ENCODE data around the gene NUDT8. TPM values are rescaled to one million over a fixed set of nuclear protein-coding genes. Genes with fewer than 3 reads are reported as not detected.
A peak's percentile ranks its signal among the peaks of the same experiment; 100 is the strongest.

Gene NUDT8
- total and polyA plus RNA-seq, 9 of the 15 experiments (the other 6 are each of a cell fraction or from before 2014, with no cell fraction given) = 0.23 to 27.8 (median 5.0) TPM

GRCh38 chr11:67600324-67601029 is 29.3 kb downstream of the NUDT8 start (continued):
- TF ChIP-seq NCOR1 (IDR thresholded peaks at IDR 0.05) (peak; percentile 82), ZNF347 (CRISPR knock-in tag; IDR thresholded peaks at IDR 0.05; ENCODE audit: low read depth) (no peak), ZNF699 (CRISPR knock-in tag; IDR thresholded peaks at IDR 0.05; ENCODE audit: insufficient replicate concordance) (no peak), ZNF184 (CRISPR knock-in tag; IDR thresholded peaks at IDR 0.05) (no peak), ZFP36 (IDR thresholded peaks at IDR 0.05; ENCODE audit: low read depth, low read length, partially characterized antibody) (no peak), SFPQ (IDR thresholded peaks at IDR 0.05; ENCODE audit: low read depth, low read length) (no peak), SOX6 (IDR thresholded peaks at IDR 0.05) (peak; percentile 43; the same call in 1 of the 2 replicates), ZC3H4 (CRISPR knock-in tag; IDR thresholded peaks at IDR 0.05; ENCODE audit: borderline replicate concordance) (no peak), FIP1L1 (IDR thresholded peaks at IDR 0.05; ENCODE audit: low read depth, low read length, poor library complexity, severe bottlenecking) (no peak), POLR2A (conservative IDR thresholded peaks at IDR 0.05) (no peak), ZNF431 (CRISPR knock-in tag; IDR thresholded peaks at IDR 0.05) (no peak), TARDBP (IDR thresholded peaks at IDR 0.05) (no peak), FOSL1 (tag; conservative IDR thresholded peaks at IDR 0.05) (peak; percentile 28; the same call in 1 of the 2 replicates), HNRNPL (IDR thresholded peaks at IDR 0.05; ENCODE audit: low read depth, low read length) (no peak), HNRNPUL1 (IDR thresholded peaks at IDR 0.05; ENCODE audit: low read length) (no peak), KDM4B (IDR thresholded peaks at IDR 0.05; ENCODE audit: borderline replicate concordance in 2 of 2, low read depth in 1 of 2) (no peak), NR0B1 (IDR thresholded peaks at IDR 0.05; ENCODE audit: partially characterized antibody) (no peak), MTA3 (IDR thresholded peaks at IDR 0.05; ENCODE audit: borderline replicate concordance) (peak; percentile 37; the same call in 1 of the 2 replicates), PHF20 (IDR thresholded peaks at IDR 0.05; ENCODE audit: partially characterized antibody) (no peak), PHB2 (IDR thresholded peaks at IDR 0.05; ENCODE audit: low read depth) (no peak), MBD1 (CRISPR knock-in tag; IDR thresholded peaks at IDR 0.05) (no peak), MBD2 (IDR thresholded peaks at IDR 0.05; ENCODE audit: borderline replicate concordance, low read depth) (0 out of 2 replicates have a peak, but pooled peaks have one; percentile 43), USF1 (CRISPR knock-in tag; IDR thresholded peaks at IDR 0.05) (peak; percentile 39), EZH2 (IDR thresholded peaks at IDR 0.05; ENCODE audit: borderline replicate concordance, low read depth, low read length) (no peak)

Data from K562 (cell line).